PC-9 (cell line): ENCODE results near the gene PARP9.
A peak's percentile ranks its signal among the peaks of the same experiment; 100 is the strongest.

Source experiments
- CTCF ChIP-seq: fragments of 200-600 bp; sonication (generic); conservative IDR thresholded peaks from 2 replicates; pipeline ENCODE4 v1.6.1; 2017; ENCODE audit warnings: mixed run types, antibody characterized with exemption, mild to moderate bottlenecking, moderate library complexity
- EZH2 ChIP-seq: fragments of 200-600 bp; sonication (generic); IDR thresholded peaks from 2 replicates; pipeline ENCODE4 v1.8.0; 2017; ENCODE audit warnings: antibody characterized with exemption, low read depth

DNA sequence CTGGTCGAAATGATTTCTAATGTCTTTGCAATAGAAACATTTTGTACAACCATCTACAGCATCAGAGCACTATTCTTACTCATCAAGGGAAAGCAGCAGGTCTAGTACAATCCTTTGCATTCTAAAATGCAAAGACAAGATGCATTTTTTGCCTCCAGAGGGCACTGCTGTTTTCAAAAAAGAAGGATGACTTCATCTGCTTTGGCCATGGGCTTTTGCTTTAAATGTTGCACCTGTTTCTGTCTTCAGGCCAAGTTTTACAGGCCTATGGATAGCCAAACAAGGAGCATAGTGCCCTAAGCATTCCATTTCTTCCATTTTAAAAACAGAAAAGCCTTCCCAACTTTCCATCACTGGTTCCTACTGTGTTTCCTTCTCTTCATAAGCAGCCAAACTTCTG, 3.4 kb downstream of the PARP9 start:
- TF ChIP-seq CTCF (peak; percentile 71), EZH2 (no peak)
